NK-92 treated with Interleukin-12 subunit alpha and Interleukin-12 subunit beta, amount 100 ng/mL, for 24 hours (cell line): Measurements from ENCODE around the gene LHX2.

Source experiments
- DNase-seq: peaks from one replicate; lab custom pipeline; 2025; lab: John Stamatoyannopoulos, UW

LHX2 gene

GRCh38 chr9:123999661-124000060 is 11.9 kb upstream of the LHX2 start:
- no peak for DNase-seq

- DNase-seq: no peak
These were observed 11.3 kb upstream of the LHX2 start for GRCh38 chr9:124000161-124000783.

- no peak for DNase-seq
These were observed 10.6 kb upstream of the LHX2 start for GRCh38 chr9:124000784-124001457.

GRCh38 chr9:124001458-124001799 is 10.1 kb upstream of the LHX2 start:
- DNase-seq: no peak

- DNase-seq: no peak
These were observed 9.6 kb upstream of the LHX2 start for GRCh38 chr9:124001866-124002525.

GRCh38 chr9:124003636-124004349 is 7.8 kb upstream of the LHX2 start:
- DNase-seq: no peak

GRCh38 chr9:124004593-124004992 is 7.0 kb upstream of the LHX2 start:
- no peak for DNase-seq

- no peak for DNase-seq
These were observed 6.4 kb upstream of the LHX2 start for GRCh38 chr9:124005029-124005771.

GRCh38 chr9:124006448-124007361 is 4.9 kb upstream of the LHX2 start:
- DNase-seq: no peak

- DNase-seq: no peak
These were observed 3.8 kb upstream of the LHX2 start for GRCh38 chr9:124007565-124008302.

GRCh38 chr9:124008303-124008693 is 3.3 kb upstream of the LHX2 start:
- DNase-seq: no peak

GRCh38 chr9:124008694-124009530 is 2.7 kb upstream of the LHX2 start:
- no peak for DNase-seq

GRCh38 chr9:124009531-124010217 is 1.9 kb upstream of the LHX2 start:
- DNase-seq: no peak

GRCh38 chr9:124010303-124010664 is 1.3 kb upstream of the LHX2 start:
- DNase-seq: no peak

- no peak for DNase-seq
These were observed 775 bp upstream of the LHX2 start for GRCh38 chr9:124010665-124011321.

- DNase-seq: no peak
These were observed 1.1 kb downstream of the LHX2 start for GRCh38 chr9:124012368-124013301.
